Liver (tissue), 9 donors: ENCODE results near the gene CCDC192. TPM values are rescaled to one million over a fixed set of nuclear protein-coding genes. Genes with fewer than 3 reads are reported as not detected.

Source experiments
- DNase-seq: peaks from one replicate; pipeline ENCODE4 v3.0.0-alpha.2; 2017; ENCODE audit warnings: low spot score
- H3K27ac ChIP-seq, 2 donors: one replicate each; pipeline ENCODE4 v1.7.0; 2013; ENCODE audit warnings: inconsistent platforms in 2 of 2, low read length in 2 of 2, control low read depth in 1 of 2, low read depth in 1 of 2, mild to moderate bottlenecking in 1 of 2
- H3K27me3 ChIP-seq, 4 donors: one replicate each; pipeline versions ENCODE4 v1.6.1 to v1.7.0; 2013; ENCODE audit warnings: low read length in 3 of 4, inconsistent platforms in 1 of 4, mild to moderate bottlenecking in 1 of 4, moderate library complexity in 1 of 4; ENCODE audit not compliant: control insufficient read depth in 4 of 4, insufficient read depth in 4 of 4
- H3K36me3 ChIP-seq, 4 donors: one replicate each; pipeline versions ENCODE4 v1.6.1 to v1.7.0; 2013; ENCODE audit warnings: low read length in 3 of 4, mild to moderate bottlenecking in 3 of 4, low read depth in 1 of 4, moderate library complexity in 1 of 4; ENCODE audit not compliant: control insufficient read depth in 4 of 4, insufficient read depth in 3 of 4
- H3K4me1 ChIP-seq, 4 donors: one replicate each; pipeline versions ENCODE4 v1.6.1 to v1.7.0; 2013; ENCODE audit warnings: low read length in 3 of 4, mild to moderate bottlenecking in 3 of 4, moderate library complexity in 1 of 4; ENCODE audit not compliant: control insufficient read depth in 4 of 4, insufficient read depth in 4 of 4
- H3K4me3 ChIP-seq, 3 donors: one replicate each; pipeline versions ENCODE4 v1.6.1 to v1.7.0; 2013; ENCODE audit warnings: low read length in 3 of 3, control low read depth in 1 of 3, low read depth in 1 of 3, mild to moderate bottlenecking in 1 of 3
- H3K9ac ChIP-seq, 2 donors: one replicate each; pipeline ENCODE4 v1.7.0; 2013; ENCODE audit warnings: low read length in 2 of 2, mild to moderate bottlenecking in 2 of 2, moderate library complexity in 2 of 2, control low read depth in 1 of 2, low read depth in 1 of 2
- H3K9me3 ChIP-seq, 4 donors: one replicate each; pipeline versions ENCODE4 v1.6.1 to v1.7.0; 2013; ENCODE audit warnings: low read length in 3 of 4; ENCODE audit not compliant: control insufficient read depth in 4 of 4
- ATF3 ChIP-seq: IDR thresholded peaks from 2 replicates; pipeline ENCODE4 v1.6.1; 2016; ENCODE audit warnings: antibody characterized with exemption
- CTCF ChIP-seq: fragments of 150-350 bp; IDR thresholded peaks from 2 replicates; pipeline ENCODE4 v1.5.1; 2017; ENCODE audit warnings: improper control_type of control experiment, low read depth, low read length; ENCODE audit not compliant: missing input control
- EGR1 ChIP-seq, 2 donors: IDR thresholded peaks; 2 replicates each; pipeline ENCODE4 v1.6.1; 2016 to 2018; ENCODE audit warnings: antibody characterized with exemption in 2 of 2, low read depth in 2 of 2
- FOXA1 ChIP-seq: IDR thresholded peaks from 2 replicates; pipeline ENCODE4 v1.6.1; 2016; ENCODE audit warnings: antibody characterized with exemption
- FOXA2 ChIP-seq: IDR thresholded peaks from 2 replicates; pipeline ENCODE4 v1.6.1; 2016; ENCODE audit warnings: antibody characterized with exemption
- GABPA ChIP-seq, 2 donors: IDR thresholded peaks in 1 of 2; conservative IDR thresholded peaks in 1 of 2; 2 replicates each; pipeline ENCODE4 v1.6.1; 2016; ENCODE audit warnings: antibody characterized with exemption in 2 of 2, mild to moderate bottlenecking in 1 of 2, moderate library complexity in 1 of 2
- HNF4A ChIP-seq, 2 donors: conservative IDR thresholded peaks; 2 replicates each; pipeline ENCODE4 v1.6.1; 2016; ENCODE audit warnings: antibody characterized with exemption in 2 of 2, mild to moderate bottlenecking in 2 of 2
- HNF4G ChIP-seq: IDR thresholded peaks from 2 replicates; pipeline ENCODE4 v1.6.1; 2016; ENCODE audit warnings: antibody characterized with exemption
- JUND ChIP-seq, 2 donors: IDR thresholded peaks; 2 replicates each; pipeline ENCODE4 v1.6.1; 2016; ENCODE audit warnings: antibody characterized with exemption in 2 of 2
- MAX ChIP-seq: IDR thresholded peaks from 2 replicates; pipeline ENCODE4 v1.6.1; 2016; ENCODE audit warnings: antibody characterized with exemption
- NR2F2 ChIP-seq: IDR thresholded peaks from 2 replicates; pipeline ENCODE4 v1.6.1; 2016; ENCODE audit warnings: antibody characterized with exemption
- RAD21 ChIP-seq, 2 donors: IDR thresholded peaks; 2 replicates each; pipeline ENCODE4 v1.6.1; 2016; ENCODE audit warnings: antibody characterized with exemption in 2 of 2, mild to moderate bottlenecking in 2 of 2
- REST ChIP-seq: IDR thresholded peaks from 2 replicates; pipeline ENCODE4 v1.6.1; 2016; ENCODE audit warnings: antibody characterized with exemption, mild to moderate bottlenecking
- RXRA ChIP-seq, 2 donors: IDR thresholded peaks; 2 replicates each; pipeline ENCODE4 v1.6.1; 2017 to 2018; ENCODE audit warnings: antibody characterized with exemption in 2 of 2, mild to moderate bottlenecking in 1 of 2
- SP1 ChIP-seq: IDR thresholded peaks from 2 replicates; pipeline ENCODE4 v1.6.1; 2018; ENCODE audit warnings: antibody characterized with exemption, mild to moderate bottlenecking
- TAF1 ChIP-seq: conservative IDR thresholded peaks from 2 replicates; pipeline ENCODE4 v1.6.1; 2016; ENCODE audit warnings: antibody characterized with exemption, mild to moderate bottlenecking
- YY1 ChIP-seq: IDR thresholded peaks from 2 replicates; pipeline ENCODE4 v1.6.1; 2016; ENCODE audit warnings: antibody characterized with exemption, mild to moderate bottlenecking
- ZBTB33 ChIP-seq: IDR thresholded peaks from 2 replicates; pipeline ENCODE4 v1.6.1; 2016; ENCODE audit warnings: antibody characterized with exemption
- polyA plus RNA-seq, 2 donors: library from polyadenylated mRNA; stranded (reverse) in 1 of 2; unstranded in 1 of 2; fragments of 200-250 nt in 1 of 2; fragments of >200 nt in 1 of 2; fragmentation: Nextera tagmentation in 1 of 2; extraction: Ambion mirVana in 1 of 2; gene quantifications; one replicate each; pipeline versions ENCODE4 v1.2.1 to v1.2.3, GENCODE V29; 2013 to 2015
- total RNA-seq, 2 donors: library from RNA; depleted of rRNA; stranded (reverse); fragments of >200 nt; gene quantifications; one replicate each; pipeline ENCODE4 v1.2.3, GENCODE V29; 2014
- donor health status: healthy.
- donor health status: healthy.
- donor health status: healthy.
- donor health status: healthy.
- donor health status: healthy.

CCDC192 gene
- total and polyA plus RNA-seq, 4 donors: not detected

- TF ChIP-seq REST (no peak), FOXA2 (no peak), GABPA (IDR thresholded peaks at IDR 0.05 in 1 of 2, conservative IDR thresholded peaks at IDR 0.05 in 1 of 2) (no peak), TAF1 (no peak), NR2F2 (no peak), HNF4G (no peak), MAX (no peak)
Measured at GRCh38 chr5:127766676-127767335, 63.6 kb downstream of the CCDC192 start (continued).

- no peaks in the 10 kb centered on the region for H3K4me1 ChIP-seq
- no peak for TF ChIP-seq HNF4A (conservative IDR thresholded peaks at IDR 0.05)
- TF ChIP-seq EGR1 (IDR thresholded peaks at IDR 0.05; ENCODE audit: low read depth in 2 of 2): no peak
- TF ChIP-seq REST: no peak
- no peak for TF ChIP-seq ZBTB33
- TF ChIP-seq SP1: no peak
- no peak for TF ChIP-seq TAF1
- no peak for TF ChIP-seq MAX
- TF ChIP-seq NR2F2: no peak
- no peak for TF ChIP-seq FOXA1
- TF ChIP-seq RXRA (IDR thresholded peaks at IDR 0.05): no peak
- no peak for TF ChIP-seq YY1
- TF ChIP-seq FOXA2: no peak
- no peak for TF ChIP-seq GABPA (IDR thresholded peaks at IDR 0.05 in 1 of 2, conservative IDR thresholded peaks at IDR 0.05 in 1 of 2)
- no peak for TF ChIP-seq HNF4G
- no peak for TF ChIP-seq ATF3
- no peak for TF ChIP-seq CTCF
- TF ChIP-seq RAD21 (IDR thresholded peaks at IDR 0.05): no peak
- no peak for TF ChIP-seq JUND (IDR thresholded peaks at IDR 0.05)
- no peak overlapping the region for H3K4me3 ChIP-seq
- no peaks in the 10 kb centered on the region for H3K36me3 ChIP-seq
- H3K9ac ChIP-seq: no peak overlapping the region
- no peaks in the 10 kb centered on the region for H3K27me3 ChIP-seq
- no peaks in the 10 kb centered on the region for H3K9me3 ChIP-seq
- H3K27ac ChIP-seq: no peak overlapping the region
- DNase-seq: no peak
Measured at GRCh38 chr5:127769386-127769785, 66.2 kb downstream of the CCDC192 start.
